GM18907 (cell line): ENCODE measurements around the gene CHPT1.

Source experiments
- ATAC-seq: cut with Tn5 transposase; IDR thresholded peaks from one replicate; pipeline ENCODE4 v1.9.1; 2021; ENCODE audit warnings: mild to moderate bottlenecking, moderate library complexity; ENCODE audit not compliant: unreplicated experiment

The CHPT1 gene

GRCh38 chr12:101761350-101761749 is 63.9 kb downstream of the CHPT1 start:
- no peak for ATAC-seq

- ATAC-seq, result no peak
These were observed 64.3 kb downstream of the CHPT1 start for GRCh38 chr12:101761781-101762180.

DNA sequence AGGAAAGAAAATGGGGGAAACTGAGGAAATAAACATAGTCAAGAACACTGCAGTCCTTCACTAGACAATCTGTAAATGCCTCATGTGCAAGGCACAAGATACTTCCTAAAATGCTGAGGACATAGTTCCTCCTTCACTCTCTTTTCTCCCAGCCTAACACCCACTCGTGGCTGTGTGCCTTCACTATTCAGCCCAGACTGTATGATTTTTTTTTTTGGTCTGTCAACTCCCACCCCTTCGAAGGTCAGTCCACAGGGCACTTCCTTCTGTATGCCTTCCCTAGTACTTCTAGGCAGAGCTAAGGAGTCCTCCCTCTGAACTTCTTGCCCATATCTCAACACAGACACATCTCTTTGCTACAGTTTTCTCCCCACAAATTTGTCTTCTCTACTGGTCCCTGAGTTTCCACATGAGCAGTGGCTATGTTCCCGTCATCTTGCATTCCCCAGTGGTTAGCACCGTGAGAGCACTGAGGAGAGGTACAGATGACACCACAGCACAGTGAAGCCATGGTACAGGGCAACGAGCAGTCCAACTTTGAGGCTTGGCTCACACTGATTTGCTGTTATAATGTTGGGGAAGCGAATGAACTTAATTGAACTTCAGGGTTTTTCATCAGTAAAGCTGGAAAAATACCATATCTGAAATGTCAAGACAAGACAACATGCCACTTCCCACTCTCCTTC is 65.9 kb downstream of the CHPT1 start:
- ATAC-seq, result no peak

DNA sequence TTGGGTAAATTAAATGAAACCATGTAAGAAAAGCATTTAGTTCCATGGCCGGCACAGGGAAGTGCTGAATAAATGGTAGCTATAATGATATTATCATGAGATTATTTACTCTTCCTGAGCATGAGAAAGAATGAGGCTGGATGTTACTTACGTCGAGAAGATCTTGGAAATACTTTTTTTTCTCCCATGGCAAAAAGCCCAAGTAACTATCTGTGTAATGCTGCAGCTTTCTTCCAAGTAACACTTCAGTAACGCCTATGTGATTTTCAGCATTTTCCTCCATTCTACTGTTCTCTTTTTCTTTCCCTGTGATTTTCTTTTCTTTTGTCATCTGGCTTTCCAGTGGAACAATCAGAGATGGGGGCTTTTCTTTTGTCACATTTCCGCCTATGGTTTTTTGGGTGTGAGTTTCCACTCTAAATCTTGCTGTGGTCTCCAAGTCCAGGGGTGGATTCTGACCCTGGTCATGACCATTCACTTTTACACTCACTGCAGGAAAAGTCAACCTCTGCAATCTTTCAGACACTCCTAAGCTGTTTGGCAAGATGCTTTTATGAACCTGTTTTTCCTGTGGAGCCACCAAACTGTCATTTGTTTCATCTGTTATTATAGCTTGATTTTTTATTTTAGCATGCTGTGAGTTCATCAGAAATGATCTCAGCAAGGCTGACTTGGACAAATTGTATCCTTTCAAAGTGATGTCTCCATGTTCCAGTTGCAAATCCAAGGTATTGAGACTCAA is 66.8 kb downstream of the CHPT1 start:
- ATAC-seq, result no peak

DNA sequence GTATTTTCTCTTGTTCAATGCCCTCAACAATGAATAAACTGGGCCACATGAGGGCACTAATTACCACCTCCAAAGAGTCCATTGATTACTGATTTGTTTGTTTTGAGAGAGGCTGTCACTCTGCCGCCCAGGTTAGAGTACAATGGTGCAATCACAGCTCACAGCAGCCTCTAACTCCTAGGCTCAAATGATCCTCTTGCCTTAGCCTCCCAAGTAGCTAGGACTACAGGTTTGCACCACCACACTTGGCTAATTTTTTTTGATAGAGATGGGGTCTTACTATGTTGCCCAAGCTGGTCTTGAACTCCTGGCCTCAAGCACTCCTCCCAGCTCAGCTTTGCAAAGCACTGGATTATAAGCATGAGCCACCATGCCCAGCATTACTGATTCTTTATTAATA is 70.1 kb downstream of the CHPT1 start:
- ATAC-seq, result no peak

DNA sequence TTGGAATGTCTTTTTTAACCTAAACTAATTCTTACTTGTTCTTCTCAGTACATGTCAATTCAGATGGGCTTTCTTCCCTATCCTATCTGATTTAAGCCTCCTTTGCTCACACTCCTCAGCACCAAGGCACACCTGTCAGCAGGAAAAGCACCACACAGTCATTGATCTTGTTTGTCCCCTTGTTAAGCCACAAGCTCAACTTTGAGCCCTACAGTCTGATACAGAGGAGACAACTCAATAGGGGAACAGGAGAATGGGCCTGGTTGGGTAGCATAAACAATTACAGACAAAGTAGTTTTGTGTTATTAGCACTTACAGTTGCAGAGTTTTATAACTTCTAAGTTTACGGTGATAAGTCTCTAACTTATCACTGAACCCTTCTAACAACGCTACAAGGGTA is 71.3 kb downstream of the CHPT1 start:
- no peak for ATAC-seq

GRCh38 chr12:101769865-101770264 is 72.4 kb downstream of the CHPT1 start:
- no peak for ATAC-seq

- no peak for ATAC-seq
These were observed 74.8 kb downstream of the CHPT1 start for GRCh38 chr12:101772012-101772775.

DNA sequence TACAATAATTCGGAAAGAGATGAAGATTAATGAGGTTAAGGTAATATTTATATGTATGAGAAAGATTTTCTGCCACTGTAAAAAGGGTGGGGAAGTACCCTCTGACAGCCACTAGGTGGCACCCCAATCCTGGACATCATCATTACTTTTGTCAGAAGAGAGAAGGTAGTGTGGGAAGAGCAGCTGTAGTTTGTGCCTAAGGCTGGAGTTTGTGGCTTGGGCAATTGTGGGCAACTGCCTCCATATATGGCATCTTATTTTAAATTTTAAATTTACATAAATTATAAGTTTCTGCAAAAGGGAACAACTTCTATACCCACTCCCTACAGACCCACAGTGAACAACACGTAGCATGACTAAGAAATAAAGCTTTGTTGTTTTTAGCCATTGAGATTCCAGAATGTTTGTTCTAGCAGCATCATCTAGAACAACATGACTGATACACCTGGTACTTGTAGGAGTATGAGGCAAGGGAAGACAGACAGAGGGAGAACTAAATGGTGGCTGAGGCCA is 76.3 kb downstream of the CHPT1 start:
- ATAC-seq, result peak; percentile 81

GRCh38 chr12:101775816-101776215 is 78.4 kb downstream of the CHPT1 start:
- ATAC-seq, result no peak

GRCh38 chr12:101777485-101777884 is 80.0 kb downstream of the CHPT1 start:
- ATAC-seq, result no peak

DNA sequence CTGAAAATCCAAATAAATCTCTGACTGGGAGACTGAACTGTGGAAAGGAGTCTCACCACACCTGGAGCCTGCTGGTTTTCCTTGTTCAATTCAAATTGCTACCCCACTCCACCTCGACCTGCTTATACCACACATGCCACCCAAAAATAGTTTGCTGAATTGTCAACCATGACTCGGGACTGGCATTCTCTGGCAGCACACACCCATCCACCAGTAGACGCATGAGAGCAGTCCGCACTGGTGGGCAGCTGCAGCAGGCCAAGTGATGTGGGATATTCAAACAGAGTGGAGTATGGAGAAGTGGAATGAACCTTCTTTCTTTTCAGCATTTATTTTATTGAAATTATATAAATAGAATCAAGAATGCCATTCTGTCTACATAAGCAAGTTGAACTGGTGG is 80.5 kb downstream of the CHPT1 start:
- no peak for ATAC-seq
